Adrenal gland (tissue), 5 donors: ENCODE measurements around the gene GTSF1L.

Experiments used
- POLR2A ChIP-seq, 2 donors: fragments of 450-650 bp; IDR thresholded peaks; one replicate each; pipeline ENCODE4 v1.6.1; 2017; ENCODE audit warnings: antibody characterized with exemption in 2 of 2, mild to moderate bottlenecking in 2 of 2, moderate library complexity in 1 of 2
- TF ChIP-seq, protein P1 (sequence below), 6 experiments: fragments of 450-650 bp in 4 of 6; fragments of 200-600 bp in 2 of 6; sonication (generic) in 1 of 6; IDR thresholded peaks; 1 replicate in 5 of 6; 2 replicates in 1 of 6; pipeline versions ENCODE4 v1.5.1 to v1.8.0; 2016 to 2021; ENCODE audit warnings: antibody characterized with exemption in 6 of 6, mild to moderate bottlenecking in 2 of 6, moderate library complexity in 1 of 6
- donor health status: DM: no; HTN: no; CAD: no.

- TF ChIP-seq, protein P1, sequence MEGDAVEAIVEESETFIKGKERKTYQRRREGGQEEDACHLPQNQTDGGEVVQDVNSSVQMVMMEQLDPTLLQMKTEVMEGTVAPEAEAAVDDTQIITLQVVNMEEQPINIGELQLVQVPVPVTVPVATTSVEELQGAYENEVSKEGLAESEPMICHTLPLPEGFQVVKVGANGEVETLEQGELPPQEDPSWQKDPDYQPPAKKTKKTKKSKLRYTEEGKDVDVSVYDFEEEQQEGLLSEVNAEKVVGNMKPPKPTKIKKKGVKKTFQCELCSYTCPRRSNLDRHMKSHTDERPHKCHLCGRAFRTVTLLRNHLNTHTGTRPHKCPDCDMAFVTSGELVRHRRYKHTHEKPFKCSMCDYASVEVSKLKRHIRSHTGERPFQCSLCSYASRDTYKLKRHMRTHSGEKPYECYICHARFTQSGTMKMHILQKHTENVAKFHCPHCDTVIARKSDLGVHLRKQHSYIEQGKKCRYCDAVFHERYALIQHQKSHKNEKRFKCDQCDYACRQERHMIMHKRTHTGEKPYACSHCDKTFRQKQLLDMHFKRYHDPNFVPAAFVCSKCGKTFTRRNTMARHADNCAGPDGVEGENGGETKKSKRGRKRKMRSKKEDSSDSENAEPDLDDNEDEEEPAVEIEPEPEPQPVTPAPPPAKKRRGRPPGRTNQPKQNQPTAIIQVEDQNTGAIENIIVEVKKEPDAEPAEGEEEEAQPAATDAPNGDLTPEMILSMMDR (IDR thresholded peaks at IDR 0.05): no peak
- no peak for TF ChIP-seq POLR2A (IDR thresholded peaks at IDR 0.05)
Measured at GRCh38 chr20:43690943-43691598, 35.7 kb downstream of the GTSF1L start.
